Stimulated activated CD4-positive, alpha-beta T cell treated with anti-CD3 and anti-CD28 coated beads, Interleukin-12 subunit alpha, Interleukin-12 subunit beta, amount 100 ng/mL, for 48 hours (primary cell): ENCODE results near the gene PLEKHG4B.
"Not testable (repeated sequence)": the region's sequence is repeated elsewhere in the genome, so short reads cannot be mapped to it uniquely, and the experiment has no call there.

Experiments used
- DNase-seq, 3 donors: peaks; one replicate each; pipeline ENCODE4 v3.0.0-alpha.2; 2020; ENCODE audit warnings: low read depth in 2 of 3, low spot score in 1 of 3

The PLEKHG4B gene

GRCh38 chr5:197892-198489 lies 106.0 kb downstream of the PLEKHG4B start:
- no peak for DNase-seq

- no peak for DNase-seq
These were observed 106.7 kb downstream of the PLEKHG4B start for GRCh38 chr5:198516-199196.

- DNase-seq, result no peak
These were observed 107.4 kb downstream of the PLEKHG4B start for GRCh38 chr5:199197-199949.

- DNase-seq, result no peak
These were observed 108.1 kb downstream of the PLEKHG4B start for GRCh38 chr5:199950-200645.

- DNase-seq, result no peak
These were observed 109.0 kb downstream of the PLEKHG4B start for GRCh38 chr5:200985-201384.

GRCh38 chr5:201672-202071 lies 109.7 kb downstream of the PLEKHG4B start:
- no peak for DNase-seq

GRCh38 chr5:203246-203930 lies 111.4 kb downstream of the PLEKHG4B start:
- DNase-seq, result no peak

GRCh38 chr5:204001-204400 lies 112.0 kb downstream of the PLEKHG4B start:
- no peak for DNase-seq

- no peak for DNase-seq
These were observed 112.5 kb downstream of the PLEKHG4B start for GRCh38 chr5:204462-204861.

- DNase-seq, result no peak
These were observed 113.2 kb downstream of the PLEKHG4B start for GRCh38 chr5:204966-205670.

GRCh38 chr5:206406-206805 lies 114.4 kb downstream of the PLEKHG4B start:
- DNase-seq, result no peak

GRCh38 chr5:206927-207536 lies 115.1 kb downstream of the PLEKHG4B start:
- DNase-seq, result no peak

GRCh38 chr5:207599-207998 lies 115.6 kb downstream of the PLEKHG4B start:
- DNase-seq, result no peak

GRCh38 chr5:208449-209114 lies 116.6 kb downstream of the PLEKHG4B start:
- DNase-seq, result no peak

- no peak for DNase-seq
These were observed 121.9 kb downstream of the PLEKHG4B start for GRCh38 chr5:213803-214395.

- DNase-seq, result not testable (repeated sequence)
These were observed 123.3 kb downstream of the PLEKHG4B start for GRCh38 chr5:215256-215655.

GRCh38 chr5:216076-216475 lies 124.1 kb downstream of the PLEKHG4B start:
- not testable (repeated sequence) for DNase-seq

GRCh38 chr5:217494-218456 lies 125.8 kb downstream of the PLEKHG4B start, which contains the start of the genes CCDC127 and SDHA:
CCDC127 (minus strand) TSS chr5:218153; CDS start chr5:216849, 1,304 bp downstream.
SDHA (plus strand) TSS chr5:218320; CDS start chr5:218356, 36 bp downstream.
- DNase-seq, result peak; percentile 92 to 96 (median 95)
